ENCODE measurements around the gene P2RY1.

Gene P2RY1

GRCh38 chr3:152834776-152835600 lies at the start of gene P2RY1:
Gene P2RY1, plus strand, starts transcription at chr3:152835131. Its CDS starts 652 bp downstream, at chr3:152835783.
- peak in 1 of 4 experiments; percentile 4 for DNase-seq

DNA sequence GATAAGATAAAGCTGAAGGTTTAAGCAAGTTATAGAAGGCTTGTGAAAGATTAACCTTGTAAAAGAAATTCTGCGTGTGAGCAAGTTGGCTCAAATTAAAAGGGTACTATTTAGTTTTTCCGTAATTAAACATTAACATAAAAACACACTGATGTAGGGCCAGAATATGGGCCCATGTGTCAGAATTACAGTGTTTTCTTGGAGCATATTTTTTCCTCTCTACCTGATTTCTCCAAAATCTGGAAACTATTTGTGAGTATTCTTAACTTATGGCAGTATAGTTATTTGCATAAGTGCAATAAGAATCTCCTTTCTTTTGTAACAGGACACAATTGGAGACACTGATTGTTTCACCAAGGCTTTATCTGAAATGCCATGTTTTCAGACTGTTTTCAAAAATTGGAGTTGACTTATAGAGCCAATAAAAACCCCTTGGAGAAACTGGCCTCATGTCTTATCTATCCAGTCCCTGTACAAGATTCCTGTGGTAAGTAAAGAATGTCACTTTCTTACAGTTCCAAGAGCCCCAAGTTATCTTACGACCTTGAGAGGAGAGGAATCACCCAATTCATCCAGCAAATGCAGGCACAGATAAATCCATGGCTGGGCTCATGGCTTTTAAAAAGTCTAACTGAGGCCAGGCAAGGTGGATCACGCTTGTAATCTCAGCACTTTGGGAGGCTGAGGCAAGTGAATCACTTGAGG lies 47.8 kb upstream of the P2RY1 start:
- DNase-seq: no peak

- no peak for DNase-seq
Measured at GRCh38 chr3:152790651-152791387, 44.1 kb upstream of the P2RY1 start.

- no peak for DNase-seq
Measured at GRCh38 chr3:152793969-152794368, 41.0 kb upstream of the P2RY1 start.

- DNase-seq: no peak
Measured at GRCh38 chr3:152797751-152798432, 37.0 kb upstream of the P2RY1 start.

GRCh38 chr3:152811974-152812760 lies 22.8 kb upstream of the P2RY1 start:
- DNase-seq: no peak

- DNase-seq: no peak
Measured at GRCh38 chr3:152817400-152817799, 17.5 kb upstream of the P2RY1 start.

GRCh38 chr3:152818027-152818426 lies 16.9 kb upstream of the P2RY1 start:
- no peak for DNase-seq

DNA sequence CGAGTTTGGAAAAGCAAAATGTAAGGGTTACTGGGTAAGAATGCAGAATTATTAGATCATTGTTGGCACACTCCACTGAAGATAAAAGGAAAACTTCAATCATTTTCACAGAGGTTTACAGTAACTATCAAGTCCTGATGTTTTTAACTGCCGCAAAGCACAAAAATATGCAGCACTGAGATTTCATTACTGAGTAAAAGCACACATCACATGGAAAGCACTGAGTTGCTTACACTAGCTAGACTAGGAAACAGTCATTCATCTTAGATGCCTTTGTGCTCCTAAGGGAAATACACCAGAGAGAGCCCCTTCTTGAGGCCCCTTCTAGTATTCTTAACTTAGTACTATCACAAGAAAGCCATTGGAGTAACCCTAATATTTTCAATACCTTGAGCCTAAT lies 11.8 kb upstream of the P2RY1 start:
- DNase-seq: no peak

GRCh38 chr3:152823781-152824180 lies 11.2 kb upstream of the P2RY1 start:
- no peak for DNase-seq

GRCh38 chr3:152825566-152825965 lies 9.4 kb upstream of the P2RY1 start:
- no peak for DNase-seq

DNA sequence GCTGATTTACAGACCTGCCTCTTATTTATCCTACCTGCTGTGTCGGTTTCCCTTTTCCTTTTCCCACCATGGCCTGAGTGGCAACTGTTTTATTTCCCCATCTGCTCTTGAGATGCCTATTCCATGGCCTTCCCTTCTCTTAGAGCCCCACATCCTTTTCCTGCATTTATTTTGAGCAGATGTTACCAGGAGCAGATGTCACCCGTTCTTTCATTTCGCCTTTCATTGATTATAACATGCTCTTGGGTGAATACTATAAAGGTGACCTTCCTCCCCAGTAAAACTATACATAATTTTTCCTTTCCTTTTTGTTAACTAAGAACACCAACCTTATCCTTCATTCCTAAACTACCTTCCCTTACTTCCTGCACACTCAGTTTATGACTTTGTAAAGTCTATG lies 8.5 kb upstream of the P2RY1 start:
- DNase-seq: no peak

- no peak for DNase-seq
Measured at GRCh38 chr3:152827313-152827712, 7.6 kb upstream of the P2RY1 start.

DNA sequence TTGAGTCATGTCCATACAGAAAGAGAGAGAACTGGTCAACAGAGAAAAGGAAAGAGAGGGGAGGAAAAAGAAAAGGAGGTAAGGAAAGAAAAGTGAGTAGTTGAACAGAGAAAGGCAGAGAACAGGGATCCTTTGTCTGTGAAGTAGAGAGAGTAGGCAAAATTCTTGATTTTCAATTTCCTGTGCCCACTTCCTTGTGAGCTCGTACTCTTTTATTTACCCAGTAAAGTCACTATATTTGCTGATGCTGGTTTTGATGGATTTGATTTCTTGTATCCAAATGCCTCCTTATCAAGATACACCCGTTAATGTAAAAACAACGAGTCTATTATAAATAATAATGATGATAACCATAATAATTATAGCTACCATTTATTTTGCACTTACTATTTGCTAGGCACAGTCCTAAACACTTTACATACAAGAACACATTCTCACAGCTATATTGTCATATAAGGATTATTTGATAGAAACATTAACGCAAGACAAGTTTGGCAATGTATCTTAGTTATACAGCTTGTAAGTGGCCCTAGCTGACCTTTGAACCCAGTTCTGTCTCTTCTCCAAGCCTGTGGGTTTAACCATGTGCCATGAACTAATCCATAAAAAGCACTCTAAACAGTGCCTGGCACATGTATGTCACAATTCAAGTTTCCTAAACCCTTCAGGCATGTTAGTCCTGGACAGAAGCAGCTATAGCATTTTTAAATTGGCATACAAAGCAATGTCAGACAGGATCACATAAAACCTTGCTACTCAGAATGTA lies 6.7 kb upstream of the P2RY1 start:
- no peak for DNase-seq

GRCh38 chr3:152830245-152830644 lies 4.7 kb upstream of the P2RY1 start:
- no peak for DNase-seq

DNA sequence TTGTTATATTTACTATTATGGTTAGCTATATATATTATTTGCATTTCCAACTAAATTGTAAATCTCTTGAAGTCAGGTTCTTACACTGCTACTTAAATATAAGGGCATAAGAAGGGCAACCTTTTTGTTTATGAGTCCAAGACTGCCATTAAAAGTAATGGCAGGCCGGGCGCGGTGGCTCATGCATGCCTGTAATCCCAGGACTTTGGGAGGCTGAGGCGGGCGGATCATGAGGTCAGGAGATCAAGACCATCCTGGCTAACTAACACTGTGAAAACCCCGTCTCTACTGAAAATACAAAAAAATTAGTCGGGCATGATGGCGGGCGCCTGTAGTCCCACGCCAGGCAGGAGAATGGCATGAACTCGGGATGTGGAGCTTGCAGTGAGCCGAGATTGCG lies 2.9 kb upstream of the P2RY1 start:
- DNase-seq: no peak

DNA sequence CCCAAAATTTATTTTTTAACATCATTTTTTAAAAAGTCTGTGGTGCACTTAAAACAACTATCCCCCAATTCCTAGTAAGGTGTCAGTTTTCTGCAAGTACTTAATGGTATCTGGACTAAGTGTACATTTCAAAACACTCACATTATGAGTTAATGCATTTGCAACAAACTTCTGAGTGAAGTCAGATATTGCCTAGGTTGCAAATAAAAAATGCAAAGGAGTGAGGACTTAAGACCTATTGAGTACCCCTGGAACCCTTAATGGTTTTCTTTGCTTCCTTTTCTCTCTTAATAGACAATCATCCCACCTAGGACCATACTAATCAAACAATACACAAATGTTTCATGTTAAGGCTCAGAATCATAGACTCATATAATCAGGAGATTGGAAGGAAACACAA lies 1.8 kb upstream of the P2RY1 start:
- no peak for DNase-seq

DNA sequence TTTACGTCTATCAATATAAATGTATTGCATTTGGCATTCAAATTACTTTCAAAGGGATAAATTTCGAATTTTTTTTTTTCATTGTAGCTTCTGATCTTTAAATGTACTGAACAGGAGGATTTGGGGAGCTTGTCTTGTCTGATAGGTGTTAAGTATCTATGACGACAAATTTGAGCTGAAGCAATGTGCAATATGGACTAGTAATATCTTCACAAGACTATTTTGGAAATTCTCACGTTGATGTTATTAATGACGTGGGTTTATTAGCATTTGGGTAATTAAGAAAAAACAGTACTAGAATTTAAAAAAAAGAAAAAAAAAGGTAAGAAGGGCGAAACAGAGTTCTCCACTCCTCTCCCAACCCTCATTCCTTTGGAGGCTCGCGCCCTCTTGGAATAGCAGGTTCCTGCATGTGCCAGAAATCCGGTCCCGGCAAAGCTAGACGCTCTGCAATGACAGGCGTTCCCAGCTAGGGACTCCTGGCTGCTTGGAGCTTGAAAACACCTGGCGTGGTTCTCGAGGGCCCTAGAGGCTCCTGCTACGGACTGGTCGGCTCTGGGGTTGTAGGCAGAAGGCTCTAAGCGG lies 648 bp upstream of the P2RY1 start:
- no peak for DNase-seq

GRCh38 chr3:152835601-152836102 lies 721 bp downstream of the P2RY1 start:
- DNase-seq: no peak

GRCh38 chr3:152836269-152836668 lies 1.3 kb downstream of the P2RY1 start:
- DNase-seq: no peak

GRCh38 chr3:152839511-152839910 lies 4.6 kb downstream of the P2RY1 start:
- DNase-seq: no peak
